ENCODE measurements around the gene EPHA4.

GRCh38 chr2:221539246-221539645, 32.9 kb downstream of the EPHA4 start:
- TF ChIP-seq CTCF (IDR thresholded peaks at IDR 0.05): no peak
- no peak for TF ChIP-seq POLR2AphosphoS5 (IDR thresholded peaks at IDR 0.05; ENCODE audit: low read depth, low read length)
- no peak for TF ChIP-seq REST (IDR thresholded peaks at IDR 0.05; ENCODE audit: insufficient read depth in 1 of 2, low read depth in 2 of 2, low read length in 1 of 2)
- no peak for TF ChIP-seq TCF7L2 (IDR thresholded peaks at IDR 0.05; ENCODE audit: low read depth, low read length)
- TF ChIP-seq SIN3A (IDR thresholded peaks at IDR 0.05; ENCODE audit: borderline replicate concordance, insufficient read depth, low read depth, low read length): no peak

All from Panc1 (cell line).